ENCODE data around the gene LIN54.

DNA sequence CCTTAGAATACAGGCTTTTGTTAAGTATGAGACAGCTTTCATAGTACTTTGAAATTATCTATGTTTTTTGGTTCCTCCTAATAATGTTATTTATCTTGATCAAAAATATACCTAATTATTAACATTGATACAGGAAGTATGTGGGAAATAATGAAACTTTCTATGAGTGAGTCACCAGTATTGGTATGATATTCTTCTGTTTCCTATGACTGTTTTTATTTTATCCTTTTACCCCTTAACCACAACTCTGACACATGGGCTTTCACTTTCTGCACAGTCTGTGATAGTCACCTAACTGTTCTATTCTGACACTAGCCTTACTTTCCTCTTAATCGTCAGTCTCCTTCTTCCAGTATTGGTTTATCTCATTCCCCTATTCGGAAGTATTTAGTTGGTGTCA, 105.4 kb downstream of the LIN54 start:
- no peak for TF ChIP-seq EP300 (IDR thresholded peaks at IDR 0.05; ENCODE audit: borderline replicate concordance)
- TF ChIP-seq EGR1 (IDR thresholded peaks at IDR 0.05), result no peak
- TF ChIP-seq RAD21 (IDR thresholded peaks at IDR 0.05; ENCODE audit: low read depth), result no peak
- TF ChIP-seq, protein P1, sequence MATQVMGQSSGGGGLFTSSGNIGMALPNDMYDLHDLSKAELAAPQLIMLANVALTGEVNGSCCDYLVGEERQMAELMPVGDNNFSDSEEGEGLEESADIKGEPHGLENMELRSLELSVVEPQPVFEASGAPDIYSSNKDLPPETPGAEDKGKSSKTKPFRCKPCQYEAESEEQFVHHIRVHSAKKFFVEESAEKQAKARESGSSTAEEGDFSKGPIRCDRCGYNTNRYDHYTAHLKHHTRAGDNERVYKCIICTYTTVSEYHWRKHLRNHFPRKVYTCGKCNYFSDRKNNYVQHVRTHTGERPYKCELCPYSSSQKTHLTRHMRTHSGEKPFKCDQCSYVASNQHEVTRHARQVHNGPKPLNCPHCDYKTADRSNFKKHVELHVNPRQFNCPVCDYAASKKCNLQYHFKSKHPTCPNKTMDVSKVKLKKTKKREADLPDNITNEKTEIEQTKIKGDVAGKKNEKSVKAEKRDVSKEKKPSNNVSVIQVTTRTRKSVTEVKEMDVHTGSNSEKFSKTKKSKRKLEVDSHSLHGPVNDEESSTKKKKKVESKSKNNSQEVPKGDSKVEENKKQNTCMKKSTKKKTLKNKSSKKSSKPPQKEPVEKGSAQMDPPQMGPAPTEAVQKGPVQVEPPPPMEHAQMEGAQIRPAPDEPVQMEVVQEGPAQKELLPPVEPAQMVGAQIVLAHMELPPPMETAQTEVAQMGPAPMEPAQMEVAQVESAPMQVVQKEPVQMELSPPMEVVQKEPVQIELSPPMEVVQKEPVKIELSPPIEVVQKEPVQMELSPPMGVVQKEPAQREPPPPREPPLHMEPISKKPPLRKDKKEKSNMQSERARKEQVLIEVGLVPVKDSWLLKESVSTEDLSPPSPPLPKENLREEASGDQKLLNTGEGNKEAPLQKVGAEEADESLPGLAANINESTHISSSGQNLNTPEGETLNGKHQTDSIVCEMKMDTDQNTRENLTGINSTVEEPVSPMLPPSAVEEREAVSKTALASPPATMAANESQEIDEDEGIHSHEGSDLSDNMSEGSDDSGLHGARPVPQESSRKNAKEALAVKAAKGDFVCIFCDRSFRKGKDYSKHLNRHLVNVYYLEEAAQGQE (IDR thresholded peaks at IDR 0.05; ENCODE audit: low read depth), result no peak

Measured in Ishikawa (cell line).